HL-60 (cell line): Measurements from ENCODE around the gene MCM6.

Experiments used
- DNase-seq, 2 experiments: peaks; one replicate each; pipeline ENCODE4 v3.0.0-alpha.2; 2010 to 2020; ENCODE audit warnings: low read depth in 1 of 2, low spot score in 1 of 2
- H3K27ac ChIP-seq: fragments of 250-450 bp; sonication (Bioruptor Pico); replicated peaks from 2 replicates; pipeline ENCODE4 v1.5.1; 2020; ENCODE audit warnings: mild to moderate bottlenecking, moderate library complexity
- H3K27me3 ChIP-seq: fragments of 250-450 bp; sonication (Bioruptor Pico); 2 replicates; pipeline ENCODE4 v1.5.1; 2021; ENCODE audit warnings: mild to moderate bottlenecking, moderate library complexity; ENCODE audit not compliant: insufficient read depth, poor library complexity, severe bottlenecking
- H3K4me3 ChIP-seq: replicated peaks from 2 replicates; pipeline ENCODE4 v1.5.1; 2011; ENCODE audit warnings: mild to moderate bottlenecking, control low read depth, low read length; ENCODE audit not compliant: insufficient read depth
- CTCF ChIP-seq: IDR thresholded peaks from one replicate; pipeline ENCODE4 v1.5.1; 2011; ENCODE audit warnings: low read length, control low read depth, inconsistent platforms; ENCODE audit not compliant: insufficient read depth
- GABPA ChIP-seq: IDR thresholded peaks from 2 replicates; pipeline ENCODE4 v1.6.1; 2012; ENCODE audit warnings: low read depth
- POLR2AphosphoS5 ChIP-seq: IDR thresholded peaks from 2 replicates; pipeline ENCODE4 v1.6.1; 2012; ENCODE audit warnings: low read depth
- REST ChIP-seq: IDR thresholded peaks from 2 replicates; pipeline ENCODE4 v1.6.1; 2012; ENCODE audit warnings: low read depth; ENCODE audit not compliant: insufficient replicate concordance
- SPI1 ChIP-seq: IDR thresholded peaks from 2 replicates; pipeline ENCODE4 v1.6.1; 2012; ENCODE audit warnings: low read depth, mild to moderate bottlenecking, borderline replicate concordance

MCM6 gene

GRCh38 chr2:135838502-135838901, 37.7 kb downstream of the MCM6 start:
- Histone ChIP-seq H3K4me3 (no peak overlapping the region), H3K27ac (no peak overlapping the region), H3K27me3 (no peaks in the 10 kb centered on the region)
- TF ChIP-seq REST (no peak), POLR2AphosphoS5 (peak; percentile 15; the same call in 1 of the 2 replicates)
- DNase-seq, result no peak

GRCh38 chr2:135836596-135837270, 39.5 kb downstream of the MCM6 start, which contains the start of gene LCT:
LCT (minus strand) TSS chr2:135837184; CDS start chr2:135837169, 15 bp downstream.
- H3K27ac ChIP-seq, result no peak within 1 kb of the TSS
- no peak for DNase-seq
- H3K4me3 ChIP-seq, result no peak within 1 kb of the TSS
- TF ChIP-seq GABPA, result no peak
- no peak for TF ChIP-seq POLR2AphosphoS5
- TF ChIP-seq SPI1, result no peak
- no peak for TF ChIP-seq CTCF
- TF ChIP-seq REST, result no peak
- H3K27me3 ChIP-seq, result no peaks in the 10 kb centered on the region

GRCh38 chr2:135832891-135833290, 43.4 kb downstream of the MCM6 start:
- DNase-seq, result no peak
- no peak overlapping the region for H3K4me3 ChIP-seq
- TF ChIP-seq CTCF, result no peak
- TF ChIP-seq SPI1, result no peak

GRCh38 chr2:135831180-135831812, 44.9 kb downstream of the MCM6 start:
- Histone ChIP-seq H3K27me3 (no peaks in the 10 kb centered on the region), H3K4me3 (no peak overlapping the region), H3K27ac (no peak overlapping the region)
- no peak for DNase-seq
- TF ChIP-seq POLR2AphosphoS5 (no peak), SPI1 (no peak), REST (no peak), CTCF (no peak), GABPA (no peak)

More at GRCh38 chr2:135832891-135833290, 43.4 kb downstream of the MCM6 start:
- no peak overlapping the region for H3K27ac ChIP-seq
- no peaks in the 10 kb centered on the region for H3K27me3 ChIP-seq
